HL-60 (cell line): ENCODE measurements around the gene ZMYM1.

ENCODE experiments used
- DNase-seq, 2 experiments: peaks; one replicate each; pipeline ENCODE4 v3.0.0-alpha.2; 2010 to 2020; ENCODE audit warnings: low read depth in 1 of 2, low spot score in 1 of 2
- H3K27ac ChIP-seq: fragments of 250-450 bp; sonication (Bioruptor Pico); replicated peaks from 2 replicates; pipeline ENCODE4 v1.5.1; 2020; ENCODE audit warnings: mild to moderate bottlenecking, moderate library complexity
- H3K27me3 ChIP-seq: fragments of 250-450 bp; sonication (Bioruptor Pico); 2 replicates; pipeline ENCODE4 v1.5.1; 2021; ENCODE audit warnings: mild to moderate bottlenecking, moderate library complexity; ENCODE audit not compliant: insufficient read depth, poor library complexity, severe bottlenecking
- H3K4me3 ChIP-seq: replicated peaks from 2 replicates; pipeline ENCODE4 v1.5.1; 2011; ENCODE audit warnings: mild to moderate bottlenecking, control low read depth, low read length; ENCODE audit not compliant: insufficient read depth
- CTCF ChIP-seq: IDR thresholded peaks from one replicate; pipeline ENCODE4 v1.5.1; 2011; ENCODE audit warnings: low read length, control low read depth, inconsistent platforms; ENCODE audit not compliant: insufficient read depth
- GABPA ChIP-seq: IDR thresholded peaks from 2 replicates; pipeline ENCODE4 v1.6.1; 2012; ENCODE audit warnings: low read depth
- POLR2AphosphoS5 ChIP-seq: IDR thresholded peaks from 2 replicates; pipeline ENCODE4 v1.6.1; 2012; ENCODE audit warnings: low read depth
- REST ChIP-seq: IDR thresholded peaks from 2 replicates; pipeline ENCODE4 v1.6.1; 2012; ENCODE audit warnings: low read depth; ENCODE audit not compliant: insufficient replicate concordance
- SPI1 ChIP-seq: IDR thresholded peaks from 2 replicates; pipeline ENCODE4 v1.6.1; 2012; ENCODE audit warnings: low read depth, mild to moderate bottlenecking, borderline replicate concordance

ZMYM1 gene

GRCh38 chr1:35030756-35031446 lies 48.3 kb upstream of the ZMYM1 start:
- DNase-seq, result peak; percentile 16 to 33
- TF ChIP-seq CTCF (no peak), SPI1 (peak; percentile 39; the same call in 1 of the 2 replicates)
- Histone ChIP-seq H3K27me3 (no peaks in the 10 kb centered on the region), H3K4me3 (peak overlapping the region; percentile 70), H3K27ac (peak overlapping the region; percentile 82)

- no peak for DNase-seq
- no peaks in the 10 kb centered on the region for H3K27me3 ChIP-seq
- peak overlapping the region; percentile 70 for H3K4me3 ChIP-seq
- TF ChIP-seq SPI1 (no peak), GABPA (no peak), CTCF (no peak), REST (no peak), POLR2AphosphoS5 (no peak)
- no peak overlapping the region for H3K27ac ChIP-seq
These were observed 46.8 kb upstream of the ZMYM1 start for GRCh38 chr1:35032384-35032739.

GRCh38 chr1:35033346-35033745 lies 45.8 kb upstream of the ZMYM1 start:
- no peak for DNase-seq
- Histone ChIP-seq H3K27ac (no peak overlapping the region), H3K27me3 (no peaks in the 10 kb centered on the region), H3K4me3 (no peak overlapping the region)
- no peak for TF ChIP-seq POLR2AphosphoS5
- TF ChIP-seq GABPA, result no peak
- TF ChIP-seq SPI1, result no peak
- TF ChIP-seq REST, result no peak
- no peak for TF ChIP-seq CTCF

- no peak for DNase-seq
- H3K4me3 ChIP-seq, result no peak overlapping the region
- no peak overlapping the region for H3K27ac ChIP-seq
- no peaks in the 10 kb centered on the region for H3K27me3 ChIP-seq
- TF ChIP-seq SPI1 (no peak), REST (no peak), POLR2AphosphoS5 (no peak), CTCF (no peak), GABPA (no peak)
These were observed 42.6 kb upstream of the ZMYM1 start for GRCh38 chr1:35036621-35037020.
